Measurements from ENCODE around the gene MEA1. TPM values are rescaled to one million over a fixed set of nuclear protein-coding genes. Genes with fewer than 3 reads are reported as not detected.

Gene MEA1
- polyA plus RNA-seq, 6 donors from 2014 or later: 91.3 to 172 (median 103) TPM

Other genes starting within 250 kb of the MEA1 start
- gene BICRAL, start 231.9 kb downstream of the MEA1 start, polyA plus RNA-seq (ENCODE audit: low read depth in 6 of 6): 1 to 10 TPM; 1.8 to 4.9 (median 4.1) TPM
- 10 to 100 TPM; 26.8 to 81.7 (median 61.0) TPM for gene RPL7L1, start 134.3 kb downstream of the MEA1 start, polyA plus RNA-seq (ENCODE audit: low read depth in 6 of 6)
- gene PTCRA, start 97.9 kb downstream of the MEA1 start, polyA plus RNA-seq (ENCODE audit: low read depth in 6 of 6): 1 to 10 TPM in 1 of 6 donors, under 1 TPM in 3, not detected in 2; 0.41 to 1.9 (median 0.68) TPM
- 100 to 1,000 TPM; 153 to 199 (median 177) TPM for gene CNPY3, start 84.5 kb downstream of the MEA1 start, polyA plus RNA-seq (ENCODE audit: low read depth in 6 of 6)
- gene GNMT, start 53.2 kb downstream of the MEA1 start, polyA plus RNA-seq (ENCODE audit: low read depth in 6 of 6): 1 to 10 TPM in 1 of 6 donors, under 1 TPM in 3, not detected in 2; 0.26 to 1.1 (median 0.28) TPM
- 10 to 100 TPM; 10.6 to 23.5 (median 15.7) TPM for gene PEX6, start 34.8 kb downstream of the MEA1 start, polyA plus RNA-seq (ENCODE audit: low read depth in 6 of 6)
- gene PPP2R5D, start 29.4 kb downstream of the MEA1 start, polyA plus RNA-seq (ENCODE audit: low read depth in 6 of 6): 10 to 100 TPM; 13.6 to 23.8 (median 14.5) TPM
- gene KLHDC3, start 303 bp upstream of the MEA1 start, polyA plus RNA-seq (ENCODE audit: low read depth in 6 of 6): 100 to 1,000 TPM in 1 of 6 donors, 10 to 100 TPM in 5; 88.7 to 121 (median 92.0) TPM
- gene RRP36, start 7.7 kb upstream of the MEA1 start, polyA plus RNA-seq (ENCODE audit: low read depth in 6 of 6): 10 to 100 TPM; 27.8 to 55.0 (median 39.8) TPM
- 1 to 10 TPM; 3.1 to 6.4 (median 4.4) TPM for gene CUL7, start 39.9 kb upstream of the MEA1 start, polyA plus RNA-seq (ENCODE audit: low read depth in 6 of 6)
- gene MRPL2, start 45.5 kb upstream of the MEA1 start, polyA plus RNA-seq (ENCODE audit: low read depth in 6 of 6): 10 to 100 TPM; 27.2 to 61.1 (median 42.3) TPM
- 10 to 100 TPM in 4 of 6 donors, 1 to 10 TPM in 2; 1.3 to 11.2 (median 10.5) TPM for gene KLC4, start 45.7 kb upstream of the MEA1 start, polyA plus RNA-seq (ENCODE audit: low read depth in 6 of 6)
- not detected for gene PTK7, start 62.4 kb upstream of the MEA1 start, polyA plus RNA-seq (ENCODE audit: low read depth in 6 of 6)
- gene SRF, start 157.3 kb upstream of the MEA1 start, polyA plus RNA-seq (ENCODE audit: low read depth in 6 of 6): 1 to 10 TPM; 2.5 to 5.3 (median 4.7) TPM
- gene CUL9, start 168.2 kb upstream of the MEA1 start, polyA plus RNA-seq (ENCODE audit: low read depth in 6 of 6): 10 to 100 TPM in 3 of 6 donors, 1 to 10 TPM in 3; 1.2 to 16.5 (median 9.5) TPM
- gene DNPH1, start 215.5 kb upstream of the MEA1 start, polyA plus RNA-seq (ENCODE audit: low read depth in 6 of 6): 100 to 1,000 TPM; 101 to 176 (median 133) TPM
- not detected for gene TTBK1, start 229.5 kb upstream of the MEA1 start, polyA plus RNA-seq (ENCODE audit: low read depth in 6 of 6)